ENCODE data around the gene AP1S2. TPM values are rescaled to one million over a fixed set of nuclear protein-coding genes. Genes with fewer than 3 reads are reported as not detected.

AP1S2 gene
- total and polyA plus RNA-seq, 10 of the 15 experiments (the other 5 are each of a cell fraction or from before 2014, with no cell fraction given): 25.6 to 105 (median 50.7) TPM

- ChIA-PET POLR2A (no interaction called here), SMC1A (ENCODE audit: uncharacterized antibody, unreplicated experiment) (interaction anchor here (1.0 kb wide), 1 partner anchor 19 kb away, joined by 3 read pairs; no protein-coding TSS in a partner anchor), CTCF (interaction anchor here (2.0 kb wide), 1 partner anchor 13 kb away, joined by 10 read pairs; no protein-coding TSS in a partner anchor), RAD21 (ENCODE audit: unreplicated experiment) (no interaction called here)
- Histone ChIP-seq H3K9me3 (replicated peaks; ENCODE audit: control insufficient read depth, insufficient read depth, low read length) (no peaks in the 10 kb centered on the region), H3K9ac (ENCODE audit: control insufficient read depth, insufficient read depth, low read length) (no peak overlapping the region), H2AFZ (ENCODE audit: control insufficient read depth, low read depth, low read length) (no peak overlapping the region), H3K27me3 (replicated peaks in 1 of 2; ENCODE audit: control insufficient read depth in 2 of 2, insufficient read depth in 2 of 2, low read length in 1 of 2) (no peaks in the 10 kb centered on the region), H3K4me1 (ENCODE audit: control insufficient read depth, insufficient read depth, low read length) (no peaks in the 10 kb centered on the region), H3K27ac (ENCODE audit: control insufficient read depth, insufficient read depth) (no peak overlapping the region), H4K20me1 (ENCODE audit: control insufficient read depth, insufficient read depth) (no peaks in the 10 kb centered on the region), H3K4me2 (ENCODE audit: control insufficient read depth, insufficient read depth) (no peak overlapping the region), H3K36me3 (ENCODE audit: control insufficient read depth in 2 of 2, insufficient read depth in 2 of 2, low read length in 1 of 2) (peaks cover 0 to 12% of the 10 kb centered on the region in 2 experiments; a peak in 3 of 4 replicates), H3K4me3 (no peak overlapping the region), H3K79me2 (ENCODE audit: control insufficient read depth, insufficient read depth, low read length) (no peaks in the 10 kb centered on the region)
- WGBS (ENCODE audit: insufficient coverage, insufficient replicate concordance, low lambda C conversion rate, missing lambda C conversion rate): 100% methylated on average over 1 of the region's 1 CpG
- in situ Hi-C loops (cut with MboI) (no loop called here), intact Hi-C loops (cut with micrococcal nuclease; ENCODE audit: unreplicated experiment) (no loop called here)
- DNase-seq (ENCODE audit: low read depth, low spot score): no peak
- no peak for FAIRE-seq
- BruUV-seq (replicated peaks): no TSS peak
- TF ChIP-seq SUPT20H (IDR thresholded peaks at IDR 0.05; ENCODE audit: borderline replicate concordance, control insufficient read depth, low read depth, low read length): no peak
- no peak for ATAC-seq
Measured at GRCh38 chrX:15829217-15829616, 25.4 kb downstream of the AP1S2 start.

GRCh38 chrX:15825936-15826335 is 28.7 kb downstream of the AP1S2 start:
- ATAC-seq (no peak), DNase-seq (ENCODE audit: low read depth, low spot score) (no peak), FAIRE-seq (no peak)
- TF ChIP-seq HCFC1 (IDR thresholded peaks at IDR 0.05; ENCODE audit: low read length): no peak
- no peak for TF ChIP-seq ZBED1 (IDR thresholded peaks at IDR 0.05; ENCODE audit: borderline replicate concordance)
- TF ChIP-seq JUND (IDR thresholded peaks at IDR 0.05; ENCODE audit: low read depth, low read length): no peak
- no peak for TF ChIP-seq SUZ12 (IDR thresholded peaks at IDR 0.05; ENCODE audit: unreplicated experiment)
- TF ChIP-seq TBL1XR1 (IDR thresholded peaks at IDR 0.05; ENCODE audit: low read depth, low read length): no peak
- TF ChIP-seq HSF1 (IDR thresholded peaks at IDR 0.05; ENCODE audit: low read depth, low read length): no peak
- TF ChIP-seq CBX5 (IDR thresholded peaks at IDR 0.05; ENCODE audit: low read depth): no peak
- TF ChIP-seq RAD21 (IDR thresholded peaks at IDR 0.05; ENCODE audit: insufficient read depth, low read depth, low read length): no peak
- TF ChIP-seq POLR2AphosphoS2 (IDR thresholded peaks at IDR 0.05; ENCODE audit: low read depth, low read length): no peak
- TF ChIP-seq EP300 (IDR thresholded peaks at IDR 0.05; ENCODE audit: borderline replicate concordance in 1 of 2, control insufficient read depth in 1 of 2, low read depth in 2 of 2, low read length in 2 of 2): no peak
- no peak for TF ChIP-seq POLR2A (IDR thresholded peaks at IDR 0.05; ENCODE audit: low read depth, low read length)
- no peak for TF ChIP-seq NKRF (conservative IDR thresholded peaks at IDR 0.05)
- no peak for TF ChIP-seq GATAD2B (conservative IDR thresholded peaks at IDR 0.05; ENCODE audit: low read depth)
- TF ChIP-seq TCF3 (IDR thresholded peaks at IDR 0.05; ENCODE audit: borderline replicate concordance, insufficient read depth, low read depth, low read length): no peak
- ChIA-PET SMC1A (ENCODE audit: uncharacterized antibody, unreplicated experiment) (interaction anchor here (1.6 kb wide), 1 partner anchor 35 kb away, joined by 4 read pairs; no protein-coding TSS in a partner anchor), CTCF (interaction anchor here (0.7 to 1.2 kb wide), 3 partner anchors 10 to 107 kb away, joined by 3 to 4 read pairs (median 3); no protein-coding TSS in a partner anchor), RAD21 (ENCODE audit: unreplicated experiment) (no interaction called here), POLR2A (no interaction called here)
- H2AFZ ChIP-seq (ENCODE audit: control insufficient read depth, low read depth, low read length): no peak overlapping the region
- no TSS peak for BruUV-seq (replicated peaks)
- H3K36me3 ChIP-seq (ENCODE audit: control insufficient read depth in 2 of 2, insufficient read depth in 2 of 2, low read length in 1 of 2): peaks cover under 1 to 23% of the 10 kb centered on the region in 2 experiments
- H3K9me3 ChIP-seq (replicated peaks; ENCODE audit: control insufficient read depth, insufficient read depth, low read length): no peaks in the 10 kb centered on the region
- in situ Hi-C loops (cut with MboI): no loop called here
- no peak overlapping the region for H3K27ac ChIP-seq (ENCODE audit: control insufficient read depth, insufficient read depth)
- H3K27me3 ChIP-seq (replicated peaks in 1 of 2; ENCODE audit: control insufficient read depth in 2 of 2, insufficient read depth in 2 of 2, low read length in 1 of 2): no peaks in the 10 kb centered on the region
- no peaks in the 10 kb centered on the region for H3K4me1 ChIP-seq (ENCODE audit: control insufficient read depth, insufficient read depth, low read length)
- no peak overlapping the region for H3K4me3 ChIP-seq
- no peak overlapping the region for H3K4me2 ChIP-seq (ENCODE audit: control insufficient read depth, insufficient read depth)
- no peaks in the 10 kb centered on the region for H3K79me2 ChIP-seq (ENCODE audit: control insufficient read depth, insufficient read depth, low read length)
- 90% methylated on average over 5 of the region's 5 CpGs for WGBS (ENCODE audit: insufficient coverage, insufficient replicate concordance, low lambda C conversion rate, missing lambda C conversion rate)
- intact Hi-C loops (cut with micrococcal nuclease; ENCODE audit: unreplicated experiment): no loop called here
- H4K20me1 ChIP-seq (ENCODE audit: control insufficient read depth, insufficient read depth): no peaks in the 10 kb centered on the region
- H3K9ac ChIP-seq (ENCODE audit: control insufficient read depth, insufficient read depth, low read length): no peak overlapping the region

Data from GM12878 (cell line).